Measurements from ENCODE around the gene RIMS3.

- TF ChIP-seq, protein P1, sequence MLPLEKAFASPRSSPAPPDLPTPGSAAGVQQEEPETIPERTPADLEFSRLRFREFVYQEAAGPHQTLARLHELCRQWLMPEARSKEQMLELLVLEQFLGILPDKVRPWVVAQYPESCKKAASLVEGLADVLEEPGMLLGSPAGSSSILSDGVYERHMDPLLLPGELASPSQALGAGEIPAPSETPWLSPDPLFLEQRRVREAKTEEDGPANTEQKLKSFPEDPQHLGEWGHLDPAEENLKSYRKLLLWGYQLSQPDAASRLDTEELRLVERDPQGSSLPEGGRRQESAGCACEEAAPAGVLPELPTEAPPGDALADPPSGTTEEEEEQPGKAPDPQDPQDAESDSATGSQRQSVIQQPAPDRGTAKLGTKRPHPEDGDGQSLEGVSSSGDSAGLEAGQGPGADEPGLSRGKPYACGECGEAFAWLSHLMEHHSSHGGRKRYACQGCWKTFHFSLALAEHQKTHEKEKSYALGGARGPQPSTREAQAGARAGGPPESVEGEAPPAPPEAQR (CRISPR knock-in tag; IDR thresholded peaks at IDR 0.05) = no peak
- TF ChIP-seq HMGXB4 (CRISPR knock-in tag; IDR thresholded peaks at IDR 0.05) (no peak), SMAD3 (CRISPR knock-in tag; IDR thresholded peaks at IDR 0.05; ENCODE audit: borderline replicate concordance) (no peak), NR1H2 (CRISPR knock-in tag; IDR thresholded peaks at IDR 0.05) (no peak), ZBTB21 (CRISPR knock-in tag; IDR thresholded peaks at IDR 0.05; ENCODE audit: borderline replicate concordance) (no peak), CREM (CRISPR knock-in tag; IDR thresholded peaks at IDR 0.05) (no peak)
- TF ChIP-seq, protein P2, sequence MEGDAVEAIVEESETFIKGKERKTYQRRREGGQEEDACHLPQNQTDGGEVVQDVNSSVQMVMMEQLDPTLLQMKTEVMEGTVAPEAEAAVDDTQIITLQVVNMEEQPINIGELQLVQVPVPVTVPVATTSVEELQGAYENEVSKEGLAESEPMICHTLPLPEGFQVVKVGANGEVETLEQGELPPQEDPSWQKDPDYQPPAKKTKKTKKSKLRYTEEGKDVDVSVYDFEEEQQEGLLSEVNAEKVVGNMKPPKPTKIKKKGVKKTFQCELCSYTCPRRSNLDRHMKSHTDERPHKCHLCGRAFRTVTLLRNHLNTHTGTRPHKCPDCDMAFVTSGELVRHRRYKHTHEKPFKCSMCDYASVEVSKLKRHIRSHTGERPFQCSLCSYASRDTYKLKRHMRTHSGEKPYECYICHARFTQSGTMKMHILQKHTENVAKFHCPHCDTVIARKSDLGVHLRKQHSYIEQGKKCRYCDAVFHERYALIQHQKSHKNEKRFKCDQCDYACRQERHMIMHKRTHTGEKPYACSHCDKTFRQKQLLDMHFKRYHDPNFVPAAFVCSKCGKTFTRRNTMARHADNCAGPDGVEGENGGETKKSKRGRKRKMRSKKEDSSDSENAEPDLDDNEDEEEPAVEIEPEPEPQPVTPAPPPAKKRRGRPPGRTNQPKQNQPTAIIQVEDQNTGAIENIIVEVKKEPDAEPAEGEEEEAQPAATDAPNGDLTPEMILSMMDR (IDR thresholded peaks at IDR 0.05) = no peak
- TF ChIP-seq, protein P3, sequence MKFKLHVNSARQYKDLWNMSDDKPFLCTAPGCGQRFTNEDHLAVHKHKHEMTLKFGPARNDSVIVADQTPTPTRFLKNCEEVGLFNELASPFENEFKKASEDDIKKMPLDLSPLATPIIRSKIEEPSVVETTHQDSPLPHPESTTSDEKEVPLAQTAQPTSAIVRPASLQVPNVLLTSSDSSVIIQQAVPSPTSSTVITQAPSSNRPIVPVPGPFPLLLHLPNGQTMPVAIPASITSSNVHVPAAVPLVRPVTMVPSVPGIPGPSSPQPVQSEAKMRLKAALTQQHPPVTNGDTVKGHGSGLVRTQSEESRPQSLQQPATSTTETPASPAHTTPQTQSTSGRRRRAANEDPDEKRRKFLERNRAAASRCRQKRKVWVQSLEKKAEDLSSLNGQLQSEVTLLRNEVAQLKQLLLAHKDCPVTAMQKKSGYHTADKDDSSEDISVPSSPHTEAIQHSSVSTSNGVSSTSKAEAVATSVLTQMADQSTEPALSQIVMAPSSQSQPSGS (CRISPR knock-in tag; IDR thresholded peaks at IDR 0.05; ENCODE audit: borderline replicate concordance, low read depth) = no peak
- TF ChIP-seq, protein P4, sequence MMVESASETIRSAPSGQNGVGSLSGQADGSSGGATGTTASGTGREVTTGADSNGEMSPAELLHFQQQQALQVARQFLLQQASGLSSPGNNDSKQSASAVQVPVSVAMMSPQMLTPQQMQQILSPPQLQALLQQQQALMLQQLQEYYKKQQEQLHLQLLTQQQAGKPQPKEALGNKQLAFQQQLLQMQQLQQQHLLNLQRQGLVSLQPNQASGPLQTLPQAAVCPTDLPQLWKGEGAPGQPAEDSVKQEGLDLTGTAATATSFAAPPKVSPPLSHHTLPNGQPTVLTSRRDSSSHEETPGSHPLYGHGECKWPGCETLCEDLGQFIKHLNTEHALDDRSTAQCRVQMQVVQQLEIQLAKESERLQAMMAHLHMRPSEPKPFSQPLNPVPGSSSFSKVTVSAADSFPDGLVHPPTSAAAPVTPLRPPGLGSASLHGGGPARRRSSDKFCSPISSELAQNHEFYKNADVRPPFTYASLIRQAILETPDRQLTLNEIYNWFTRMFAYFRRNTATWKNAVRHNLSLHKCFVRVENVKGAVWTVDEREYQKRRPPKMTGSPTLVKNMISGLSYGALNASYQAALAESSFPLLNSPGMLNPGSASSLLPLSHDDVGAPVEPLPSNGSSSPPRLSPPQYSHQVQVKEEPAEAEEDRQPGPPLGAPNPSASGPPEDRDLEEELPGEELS (CRISPR knock-in tag; IDR thresholded peaks at IDR 0.05) = no peak
These were observed 13.9 kb upstream of the RIMS3 start for GRCh38 chr1:40679165-40679953.

Measured in WTC11 (cell line).